ENCODE results near the gene C16orf95.
"Not testable (repeated sequence)": the region's sequence is repeated elsewhere in the genome, so short reads cannot be mapped to it uniquely, and the experiment has no call there.

The C16orf95 gene

GRCh38 chr16:87316923-87317749 is at the start of gene C16orf95:
C16orf95 (minus strand) TSS chr16:87317392; CDS start chr16:87317242, 150 bp downstream.
- CTCF ChIA-PET, result interaction anchor here (0.9 to 2.5 kb wide), 7 partner anchors 10 to 80 kb away, joined by 3 to 11 read pairs (median 4); no protein-coding TSS in a partner anchor
- Mint-ChIP-seq H3K27me3 (peaks cover 4% of the 10 kb centered on the region), H3K36me3 (peaks cover 10% of the 10 kb centered on the region), H3K27ac (peak within 1 kb of the TSS; percentile 97), H3K9me3 (no peaks in the 10 kb centered on the region), H3K4me1 (peaks cover 23% of the 10 kb centered on the region), H3K4me3 (peak within 1 kb of the TSS; percentile 95)
- peak; percentile 97 for DNase-seq

GRCh38 chr16:87366930-87367329 is 49.7 kb upstream of the C16orf95 start:
- H3K4me1 Mint-ChIP-seq, result peaks cover 31% of the 10 kb centered on the region
- H3K27me3 Mint-ChIP-seq, result no peaks in the 10 kb centered on the region
- CTCF ChIA-PET, result no interaction called here

GRCh38 chr16:87366288-87366687 is 49.1 kb upstream of the C16orf95 start:
- Mint-ChIP-seq H3K4me3 (no peak overlapping the region), H3K27me3 (no peaks in the 10 kb centered on the region), H3K9me3 (no peaks in the 10 kb centered on the region), H3K4me1 (peaks cover 26% of the 10 kb centered on the region), H3K36me3 (peaks cover 4% of the 10 kb centered on the region), H3K27ac (no peak overlapping the region)
- DNase-seq, result no peak
- CTCF ChIA-PET, result no interaction called here

More at GRCh38 chr16:87366930-87367329, 49.7 kb upstream of the C16orf95 start:
- H3K4me3 Mint-ChIP-seq, result no peak overlapping the region
- H3K27ac Mint-ChIP-seq, result no peak overlapping the region
- DNase-seq, result no peak
- H3K36me3 Mint-ChIP-seq, result peaks cover 3% of the 10 kb centered on the region
- H3K9me3 Mint-ChIP-seq, result no peaks in the 10 kb centered on the region

- Mint-ChIP-seq H3K4me1 (peaks cover 26% of the 10 kb centered on the region), H3K27me3 (no peaks in the 10 kb centered on the region), H3K9me3 (no peaks in the 10 kb centered on the region), H3K4me3 (no peak overlapping the region), H3K27ac (peak overlapping the region; percentile 19), H3K36me3 (peaks cover 10% of the 10 kb centered on the region)
- CTCF ChIA-PET, result no interaction called here
- DNase-seq, result no peak
These were observed 48.0 kb upstream of the C16orf95 start for GRCh38 chr16:87365021-87365713.

GRCh38 chr16:87363771-87364455 is 46.7 kb upstream of the C16orf95 start:
- Mint-ChIP-seq H3K4me1 (peaks cover 22% of the 10 kb centered on the region), H3K27ac (peak overlapping the region; percentile 77), H3K9me3 (no peaks in the 10 kb centered on the region), H3K4me3 (peak overlapping the region; percentile 18), H3K36me3 (peaks cover 16% of the 10 kb centered on the region), H3K27me3 (no peaks in the 10 kb centered on the region)
- CTCF ChIA-PET, result interaction anchor here (0.7 kb wide), 1 partner anchor 30 kb away, joined by 3 read pairs; no protein-coding TSS in a partner anchor
- DNase-seq, result no peak

- DNase-seq, CTCF ChIA-PET, H3K9me3 Mint-ChIP-seq, H3K27me3 Mint-ChIP-seq, H3K27ac Mint-ChIP-seq, H3K4me3 Mint-ChIP-seq: not testable (repeated sequence)
- peaks cover 22% of the 10 kb centered on the region for H3K4me1 Mint-ChIP-seq
- peaks cover 18% of the 10 kb centered on the region for H3K36me3 Mint-ChIP-seq
These were observed 45.8 kb upstream of the C16orf95 start for GRCh38 chr16:87362828-87363559.

- H3K36me3 Mint-ChIP-seq, result peaks cover 19% of the 10 kb centered on the region
- H3K9me3 Mint-ChIP-seq, result no peaks in the 10 kb centered on the region
- CTCF ChIA-PET, result no interaction called here
- peaks cover 22% of the 10 kb centered on the region for H3K4me1 Mint-ChIP-seq
- H3K27me3 Mint-ChIP-seq, result no peaks in the 10 kb centered on the region
- H3K27ac Mint-ChIP-seq, result no peak overlapping the region
- no peak overlapping the region for H3K4me3 Mint-ChIP-seq
- no peak for DNase-seq
These were observed 44.9 kb upstream of the C16orf95 start for GRCh38 chr16:87361916-87362619.

GRCh38 chr16:87360862-87361610 is 43.8 kb upstream of the C16orf95 start:
- H3K4me3 Mint-ChIP-seq, result no peak overlapping the region
- H3K27ac Mint-ChIP-seq, result peak overlapping the region; percentile 76
- CTCF ChIA-PET, result no interaction called here
- H3K9me3 Mint-ChIP-seq, result no peaks in the 10 kb centered on the region
- H3K36me3 Mint-ChIP-seq, result peaks cover 19% of the 10 kb centered on the region
- H3K4me1 Mint-ChIP-seq, result peaks cover 18% of the 10 kb centered on the region
- no peaks in the 10 kb centered on the region for H3K27me3 Mint-ChIP-seq
- no peak for DNase-seq

- Mint-ChIP-seq H3K4me1 (peaks cover 5% of the 10 kb centered on the region), H3K9me3 (no peaks in the 10 kb centered on the region), H3K27me3 (no peaks in the 10 kb centered on the region), H3K36me3 (peaks cover 18% of the 10 kb centered on the region), H3K4me3 (no peak overlapping the region), H3K27ac (no peak overlapping the region)
- no peak for DNase-seq
- CTCF ChIA-PET, result interaction anchor here (0.8 kb wide), 1 partner anchor 277 kb away, joined by 4 read pairs; no protein-coding TSS in a partner anchor
These were observed 41.9 kb upstream of the C16orf95 start for GRCh38 chr16:87359121-87359520.

GRCh38 chr16:87358696-87359095 is 41.5 kb upstream of the C16orf95 start:
- no peaks in the 10 kb centered on the region for H3K27me3 Mint-ChIP-seq
- DNase-seq, result no peak
- H3K4me1 Mint-ChIP-seq, result peaks cover 3% of the 10 kb centered on the region
- H3K4me3 Mint-ChIP-seq, result no peak overlapping the region
- H3K27ac Mint-ChIP-seq, result no peak overlapping the region
- no peaks in the 10 kb centered on the region for H3K9me3 Mint-ChIP-seq
- peaks cover 18% of the 10 kb centered on the region for H3K36me3 Mint-ChIP-seq
- CTCF ChIA-PET, result interaction anchor here (0.8 kb wide), 1 partner anchor 278 kb away, joined by 4 read pairs; no protein-coding TSS in a partner anchor

GRCh38 chr16:87358250-87358649 is 41.1 kb upstream of the C16orf95 start:
- Mint-ChIP-seq H3K9me3 (no peaks in the 10 kb centered on the region), H3K27ac (no peak overlapping the region), H3K4me3 (no peak overlapping the region), H3K27me3 (no peaks in the 10 kb centered on the region), H3K4me1 (no peaks in the 10 kb centered on the region), H3K36me3 (peaks cover 16% of the 10 kb centered on the region)
- DNase-seq, result no peak
- CTCF ChIA-PET, result interaction anchor here (0.8 kb wide), 1 partner anchor 278 kb away, joined by 4 read pairs; no protein-coding TSS in a partner anchor

- Mint-ChIP-seq H3K36me3 (peaks cover 16% of the 10 kb centered on the region), H3K27ac (no peak overlapping the region), H3K4me1 (no peaks in the 10 kb centered on the region), H3K4me3 (no peak overlapping the region), H3K9me3 (no peaks in the 10 kb centered on the region), H3K27me3 (no peaks in the 10 kb centered on the region)
- CTCF ChIA-PET, result no interaction called here
- no peak for DNase-seq
These were observed 39.3 kb upstream of the C16orf95 start for GRCh38 chr16:87356491-87356853.

- no peaks in the 10 kb centered on the region for H3K9me3 Mint-ChIP-seq
- no peak for DNase-seq
- CTCF ChIA-PET, result no interaction called here
- no peaks in the 10 kb centered on the region for H3K4me1 Mint-ChIP-seq
- no peaks in the 10 kb centered on the region for H3K27me3 Mint-ChIP-seq
- H3K36me3 Mint-ChIP-seq, result peaks cover 8% of the 10 kb centered on the region
- H3K4me3 Mint-ChIP-seq, result no peak overlapping the region
- no peak overlapping the region for H3K27ac Mint-ChIP-seq
These were observed 36.4 kb upstream of the C16orf95 start for GRCh38 chr16:87353613-87354012.

Data from activated naive CD4-positive, alpha-beta T cell treated with anti-CD3 and anti-CD28 coated beads, Interleukin-2, amount 10 ng/mL, durations not matched to agents 7 days and 5 days (primary cell).